Spleen (tissue), 11 donors: ENCODE data around the gene MYO1G. TPM values are rescaled to one million over a fixed set of nuclear protein-coding genes. Genes with fewer than 3 reads are reported as not detected.

Experiments used
- DNase-seq: peaks from one replicate; pipeline ENCODE4 v3.0.0-alpha.2; 2020
- H3K27ac ChIP-seq, 8 donors: fragments of 200-600 bp; sonication (generic) in 7 of 8; 1 replicate in 4 of 8; 2 replicates in 4 of 8; pipeline versions ENCODE4 v1.5.0 to v1.8.0; 2016 to 2021; ENCODE audit warnings: inconsistent platforms in 4 of 8, mild to moderate bottlenecking in 4 of 8, moderate library complexity in 1 of 8
- H3K27me3 ChIP-seq, 7 donors: fragments of 200-600 bp; sonication (generic) in 6 of 7; replicated peaks in 1 of 7; 1 replicate in 4 of 7; 2 replicates in 3 of 7; pipeline versions ENCODE4 v1.5.0 to v1.8.0; 2016 to 2021; ENCODE audit warnings: inconsistent platforms in 3 of 7, mild to moderate bottlenecking in 1 of 7
- H3K36me3 ChIP-seq, 6 donors: fragments of 200-600 bp; sonication (generic) in 5 of 6; 1 replicate in 4 of 6; 2 replicates in 2 of 6; pipeline versions ENCODE4 v1.5.0 to v1.8.0; 2016 to 2021; ENCODE audit warnings: inconsistent platforms in 2 of 6
- H3K4me1 ChIP-seq, 6 donors: fragments of 200-600 bp; sonication (generic) in 5 of 6; 1 replicate in 3 of 6; 2 replicates in 3 of 6; pipeline versions ENCODE4 v1.5.0 to v1.8.0; 2016 to 2021; ENCODE audit warnings: inconsistent platforms in 3 of 6
- H3K4me3 ChIP-seq, 8 donors: fragments of 200-600 bp; sonication (generic) in 7 of 8; 1 replicate in 4 of 8; 2 replicates in 4 of 8; pipeline versions ENCODE4 v1.5.0 to v1.8.0; 2016 to 2021; ENCODE audit warnings: inconsistent platforms in 4 of 8, mild to moderate bottlenecking in 4 of 8, moderate library complexity in 2 of 8
- H3K9me3 ChIP-seq, 8 donors: fragments of 200-600 bp; sonication (generic) in 7 of 8; 1 replicate in 4 of 8; 2 replicates in 4 of 8; pipeline versions ENCODE4 v1.5.0 to v1.8.0; 2016 to 2021; ENCODE audit warnings: inconsistent platforms in 4 of 8
- POLR2A ChIP-seq, 3 donors: fragments of 450-650 bp; IDR thresholded peaks; one replicate each; pipeline ENCODE4 v1.5.1; 2017; ENCODE audit warnings: antibody characterized with exemption in 3 of 3, mild to moderate bottlenecking in 1 of 3
- POLR2AphosphoS5 ChIP-seq, 3 donors: sonication (generic); formaldehyde crosslinking; IDR thresholded peaks; one replicate each; pipeline ENCODE4 v1.5.1; 2017; ENCODE audit warnings: antibody characterized with exemption in 3 of 3
- WGBS, 5 donors: extraction: QIAGEN DNeasy Blood & Tissue Kit in 3 of 5; methylation state at CpG; one replicate each; pipeline versions ENCODE4 v1.1.5 to v1.1.7; 2013 to 2018; 5-methylcytosine and 5-hydroxymethylcytosine counted together
- intact Hi-C: fragments of 100-400 bp; cut with DNase I; formaldehyde crosslinking; loops from one replicate; pipeline ENCODE4 v1.15.0; 2023; ENCODE audit warnings: low total_unique reads
- polyA plus RNA-seq, 3 donors: library from polyadenylated mRNA; stranded (reverse); fragments of 200-250 nt; gene quantifications; one replicate each; pipeline ENCODE4 v1.2.1, GENCODE V29; 2013
- total RNA-seq, 7 donors: library from RNA; depleted of rRNA in 3 of 7; stranded (reverse); fragments of >200 nt in 3 of 7; fragmentation: NEBNext Ultra II Directional in 4 of 7; extraction: Animal tissue kit (Norgen Biotek cat#: 25700) in 4 of 7; gene quantifications; one replicate each; pipeline versions ENCODE4 v1.1.0 to v1.2.1, GENCODE V29; 2016 to 2021
- TF ChIP-seq, protein P1 (sequence below), 11 experiments: fragments of 200-600 bp in 7 of 11; fragments of 450-650 bp in 4 of 11; sonication (generic) in 4 of 11; IDR thresholded peaks in 8 of 11; conservative IDR thresholded peaks in 3 of 11; 1 replicate in 7 of 11; 2 replicates in 4 of 11; pipeline versions ENCODE4 v1.4.0 to v1.8.0; 2016 to 2021; ENCODE audit warnings: antibody characterized with exemption in 11 of 11, inconsistent platforms in 4 of 11, mild to moderate bottlenecking in 1 of 11
- donor health status: healthy with polysubstance abuse.
- donor health status: DM: no; HTN: no; CAD: no; lungs with moderate emphysema.
- donor health status: DM: no; HTN: no; CAD: no.
- donor health status: Bipolar disorder and iron deficiency.
- donor health status: healthy.
- donor health status: DM: no; HTN: no; CAD: no.
- donor health status: DM: yes; HTN: yes; CAD: no.

Gene MYO1G
- total and polyA plus RNA-seq, 10 donors, result 27.9 to 68.6 (median 59.1) TPM

- 59 to 72% (median 61%) methylated on average over 3 of the region's 3 CpGs for WGBS, 5 donors
- Histone ChIP-seq H3K27ac (peak overlapping the region in 3 of 8 donors; percentile 6 to 49 (median 45)), H3K4me3 (no peak overlapping the region), H3K27me3 (no peaks in the 10 kb centered on the region), H3K4me1 (peaks cover 19 to 54% (median 27%) of the 10 kb centered on the region in 6 donors), H3K9me3 (peaks cover 0 to 5% (median 0%) of the 10 kb centered on the region in 8 donors), H3K36me3 (peaks cover 0 to 32% (median 3%) of the 10 kb centered on the region in 6 donors)
- intact Hi-C loops, result loop anchor here (10.0 kb wide), 1 partner anchor 47 kb away; the partner anchor contains the start of gene MYO1G
- no peak for TF ChIP-seq POLR2A (IDR thresholded peaks at IDR 0.05)
- no peak for TF ChIP-seq POLR2AphosphoS5 (IDR thresholded peaks at IDR 0.05)
- TF ChIP-seq, protein P1, sequence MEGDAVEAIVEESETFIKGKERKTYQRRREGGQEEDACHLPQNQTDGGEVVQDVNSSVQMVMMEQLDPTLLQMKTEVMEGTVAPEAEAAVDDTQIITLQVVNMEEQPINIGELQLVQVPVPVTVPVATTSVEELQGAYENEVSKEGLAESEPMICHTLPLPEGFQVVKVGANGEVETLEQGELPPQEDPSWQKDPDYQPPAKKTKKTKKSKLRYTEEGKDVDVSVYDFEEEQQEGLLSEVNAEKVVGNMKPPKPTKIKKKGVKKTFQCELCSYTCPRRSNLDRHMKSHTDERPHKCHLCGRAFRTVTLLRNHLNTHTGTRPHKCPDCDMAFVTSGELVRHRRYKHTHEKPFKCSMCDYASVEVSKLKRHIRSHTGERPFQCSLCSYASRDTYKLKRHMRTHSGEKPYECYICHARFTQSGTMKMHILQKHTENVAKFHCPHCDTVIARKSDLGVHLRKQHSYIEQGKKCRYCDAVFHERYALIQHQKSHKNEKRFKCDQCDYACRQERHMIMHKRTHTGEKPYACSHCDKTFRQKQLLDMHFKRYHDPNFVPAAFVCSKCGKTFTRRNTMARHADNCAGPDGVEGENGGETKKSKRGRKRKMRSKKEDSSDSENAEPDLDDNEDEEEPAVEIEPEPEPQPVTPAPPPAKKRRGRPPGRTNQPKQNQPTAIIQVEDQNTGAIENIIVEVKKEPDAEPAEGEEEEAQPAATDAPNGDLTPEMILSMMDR (IDR thresholded peaks at IDR 0.05 in 8 of 11, conservative IDR thresholded peaks at IDR 0.05 in 3 of 11), result no peak
- DNase-seq, result no peak
Observed at GRCh38 chr7:45021604-45022296, 42.9 kb upstream of the MYO1G start.

- no peak overlapping the region for H3K4me3 ChIP-seq
- H3K9me3 ChIP-seq, result peaks cover 0 to 5% (median 0%) of the 10 kb centered on the region in 8 donors
- peak overlapping the region in 1 of 8 donors; percentile 45 for H3K27ac ChIP-seq
- 74 to 86% (median 78%) methylated on average over 5 of the region's 5 CpGs for WGBS, 5 donors
- TF ChIP-seq, protein P1 (IDR thresholded peaks at IDR 0.05 in 8 of 11, conservative IDR thresholded peaks at IDR 0.05 in 3 of 11), result no peak
- no peak for TF ChIP-seq POLR2A (IDR thresholded peaks at IDR 0.05)
- TF ChIP-seq POLR2AphosphoS5 (IDR thresholded peaks at IDR 0.05), result no peak
- no peaks in the 10 kb centered on the region for H3K27me3 ChIP-seq
- H3K36me3 ChIP-seq, result peaks cover 0 to 34% (median 3%) of the 10 kb centered on the region in 6 donors
- no peak for DNase-seq
- intact Hi-C loops, result loop anchor here (10.0 kb wide), 1 partner anchor 46 kb away; the partner anchor contains the start of gene MYO1G
- H3K4me1 ChIP-seq, result peaks cover 15 to 46% (median 18%) of the 10 kb centered on the region in 6 donors
Observed at GRCh38 chr7:45020915-45021314, 42.1 kb upstream of the MYO1G start.

DNA sequence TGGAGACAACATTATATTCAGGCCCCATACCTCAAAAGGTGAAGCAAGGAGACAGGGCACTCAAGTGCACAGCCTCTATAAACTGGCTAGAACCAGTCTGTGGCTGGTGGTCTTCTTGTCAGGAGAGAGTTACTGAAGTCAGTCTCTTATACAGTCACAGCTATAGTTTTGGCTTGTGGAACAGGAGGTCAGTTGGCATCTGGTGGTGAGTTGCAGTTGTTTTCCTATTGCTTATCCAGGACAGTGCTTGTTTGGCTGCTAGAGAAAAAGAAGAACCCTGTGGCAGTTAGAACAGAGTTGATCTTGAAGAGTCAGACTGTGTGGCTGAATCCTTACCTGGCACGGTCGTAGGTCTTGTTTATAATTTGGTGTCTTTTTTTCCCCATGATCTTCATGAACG lies 38.4 kb upstream of the MYO1G start:
- no peak for DNase-seq
- Histone ChIP-seq H3K4me1 (peaks cover 9 to 64% (median 24%) of the 10 kb centered on the region in 6 donors), H3K27ac (no peak overlapping the region), H3K4me3 (no peak overlapping the region), H3K36me3 (peaks cover 0 to 41% (median 4%) of the 10 kb centered on the region in 6 donors), H3K9me3 (no peaks in the 10 kb centered on the region), H3K27me3 (no peaks in the 10 kb centered on the region)
- 61 to 68% (median 66%) methylated on average over 3 of the region's 3 CpGs for WGBS, 5 donors
- intact Hi-C loops, result no loop called here
- TF ChIP-seq POLR2A (IDR thresholded peaks at IDR 0.05), result no peak
- TF ChIP-seq, protein P1 (IDR thresholded peaks at IDR 0.05 in 8 of 11, conservative IDR thresholded peaks at IDR 0.05 in 3 of 11), result no peak
- no peak for TF ChIP-seq POLR2AphosphoS5 (IDR thresholded peaks at IDR 0.05)

DNA sequence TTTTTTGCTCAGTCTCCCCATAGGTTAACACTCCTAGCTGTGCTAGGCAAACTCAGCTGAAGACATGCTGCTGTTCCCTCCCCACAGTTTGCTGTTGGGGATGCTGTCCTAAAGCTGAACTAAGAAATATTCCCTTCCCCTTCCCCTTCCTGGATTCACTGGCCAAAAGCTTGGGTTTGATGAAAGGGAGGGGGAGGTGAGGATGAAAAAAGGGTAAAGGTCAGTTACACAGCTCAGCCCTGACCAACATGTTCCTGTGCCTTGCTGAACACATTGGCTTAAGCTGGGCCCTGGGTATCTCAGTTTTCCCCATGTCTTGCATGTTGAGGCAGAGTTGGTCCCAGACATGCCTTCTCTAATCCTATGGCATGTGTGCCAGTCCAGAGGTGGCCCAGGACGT lies 36.5 kb upstream of the MYO1G start:
- no peaks in the 10 kb centered on the region for H3K9me3 ChIP-seq
- no peak for DNase-seq
- no peaks in the 10 kb centered on the region for H3K27me3 ChIP-seq
- WGBS, 5 donors, result 67 to 93% (median 74%) methylated on average over 1 of the region's 1 CpG
- H3K4me3 ChIP-seq, result no peak overlapping the region
- peaks cover 0 to 59% (median 4%) of the 10 kb centered on the region in 6 donors for H3K36me3 ChIP-seq
- TF ChIP-seq POLR2A (IDR thresholded peaks at IDR 0.05) (no peak), POLR2AphosphoS5 (IDR thresholded peaks at IDR 0.05) (no peak)
- TF ChIP-seq, protein P1 (IDR thresholded peaks at IDR 0.05 in 8 of 11, conservative IDR thresholded peaks at IDR 0.05 in 3 of 11), result no peak
- peak overlapping the region in 4 of 8 donors; percentile 14 to 35 (median 22) for H3K27ac ChIP-seq
- H3K4me1 ChIP-seq, result peaks cover 0 to 45% (median 10%) of the 10 kb centered on the region in 6 donors
- intact Hi-C loops, result no loop called here
